Astrocyte of the spinal cord (primary cell): ENCODE results near the gene MYO1F.
A peak's percentile ranks its signal among the peaks of the same experiment; 100 is the strongest.
"Not testable (repeated sequence)": the region's sequence is repeated elsewhere in the genome, so short reads cannot be mapped to it uniquely, and the experiment has no call there.

ENCODE experiments used
- DNase-seq: peaks from one replicate; pipeline ENCODE4 v3.0.0; 2011; ENCODE audit warnings: low read depth, low spot score
- H3K4me3 ChIP-seq: 2 replicates; pipeline ENCODE4 v1.5.1; 2011; ENCODE audit warnings: low read depth, mild to moderate bottlenecking, low read length, moderate library complexity
- CTCF ChIP-seq: IDR thresholded peaks from 2 replicates; pipeline ENCODE4 v1.5.1; 2012; ENCODE audit warnings: low read depth, mild to moderate bottlenecking, low read length, inconsistent platforms
- in situ Hi-C: cut with HindIII; loops from 2 replicates; pipeline ENCODE4 v1.10.0; 2017; ENCODE audit warnings: low sequenced_read_pairs

The MYO1F gene

GRCh38 chr19:8515317-8515716 lies 61.9 kb downstream of the MYO1F start:
- no peak for DNase-seq
- H3K4me3 ChIP-seq, result no peak overlapping the region
- in situ Hi-C loops, result no loop called here
- TF ChIP-seq CTCF, result no peak

GRCh38 chr19:8514505-8515009 lies 62.7 kb downstream of the MYO1F start:
- peak overlapping the region; percentile 53 for H3K4me3 ChIP-seq
- DNase-seq, in situ Hi-C loops: not testable (repeated sequence)

- in situ Hi-C loops, result no loop called here
- no peak for TF ChIP-seq CTCF
- DNase-seq, result peak; percentile 98
- peak within 1 kb of the TSS; percentile 53 for H3K4me3 ChIP-seq
Measured at GRCh38 chr19:8513687-8514504, 63.3 kb downstream of the MYO1F start, which contains the start of gene ZNF414. TSS of gene ZNF414 (minus strand) at chr19:8514167. CDS start at chr19:8514046, 121 bp downstream.

GRCh38 chr19:8513036-8513686 lies 64.1 kb downstream of the MYO1F start:
- TF ChIP-seq CTCF, result no peak
- peak overlapping the region; percentile 53 for H3K4me3 ChIP-seq
- in situ Hi-C loops, result no loop called here
- no peak for DNase-seq

- DNase-seq, result no peak
- in situ Hi-C loops, result no loop called here
- H3K4me3 ChIP-seq, result no peak overlapping the region
- TF ChIP-seq CTCF, result no peak
Measured at GRCh38 chr19:8512115-8512967, 64.9 kb downstream of the MYO1F start.

GRCh38 chr19:8511573-8512101 lies 65.6 kb downstream of the MYO1F start:
- in situ Hi-C loops, result no loop called here

More at GRCh38 chr19:8511573-8512101, 65.6 kb downstream of the MYO1F start:
- H3K4me3 ChIP-seq, result no peak overlapping the region
- no peak for DNase-seq
- no peak for TF ChIP-seq CTCF
